Neuronal stem cell (in vitro differentiated cells): ENCODE data around the gene KIF22.

Experiments
- DNase-seq: peaks from one replicate; pipeline ENCODE4 v3.0.0-alpha.2; 2013; ENCODE audit warnings: low spot score
- H2AFZ ChIP-seq: one replicate; pipeline ENCODE4 v1.6.1; 2013; ENCODE audit warnings: mild to moderate bottlenecking, low read length, inconsistent platforms
- H2AK5ac ChIP-seq: 2 replicates; pipeline ENCODE4 v1.6.1; 2013; ENCODE audit warnings: low read depth, mild to moderate bottlenecking, inconsistent platforms, low read length, moderate library complexity, mixed read lengths
- H2BK120ac ChIP-seq: 2 replicates; pipeline ENCODE4 v1.6.1; 2013; ENCODE audit warnings: low read depth, mild to moderate bottlenecking, inconsistent platforms, low read length, moderate library complexity, mixed read lengths
- H2BK12ac ChIP-seq: one replicate; pipeline ENCODE4 v1.6.1; 2013; ENCODE audit warnings: low read length, inconsistent platforms
- H2BK15ac ChIP-seq: 2 replicates; pipeline ENCODE4 v1.6.1; 2013; ENCODE audit warnings: mild to moderate bottlenecking, low read length, inconsistent platforms, mixed read lengths
- H2BK5ac ChIP-seq: one replicate; pipeline ENCODE4 v1.6.1; 2013; ENCODE audit warnings: inconsistent platforms, mild to moderate bottlenecking, low read length, moderate library complexity
- H3K14ac ChIP-seq: one replicate; pipeline ENCODE4 v1.6.1; 2013; ENCODE audit warnings: low read length, inconsistent platforms
- H3K18ac ChIP-seq: 2 replicates; pipeline ENCODE4 v1.6.1; 2013; ENCODE audit warnings: low read length, inconsistent platforms
- H3K23ac ChIP-seq: 2 replicates; pipeline ENCODE4 v1.6.1; 2013; ENCODE audit warnings: low read depth, mild to moderate bottlenecking, mixed read lengths, low read length, inconsistent platforms; ENCODE audit not compliant: poor library complexity
- H3K27ac ChIP-seq: replicated peaks from 3 replicates; pipeline ENCODE4 v1.5.1; 2013; ENCODE audit warnings: low read length, inconsistent platforms
- H3K27me3 ChIP-seq, 3 experiments: 2 replicates each; pipeline ENCODE4 v1.6.1; 2013; ENCODE audit warnings: low read length in 3 of 3, mild to moderate bottlenecking in 2 of 3, inconsistent platforms in 1 of 3, low read depth in 1 of 3, mixed read lengths in 1 of 3, moderate library complexity in 1 of 3; ENCODE audit not compliant: control insufficient read depth in 3 of 3, insufficient read depth in 3 of 3
- H3K36me3 ChIP-seq, 2 donors: replicated peaks in 1 of 2; 2 replicates each; pipeline ENCODE4 v1.6.1; 2013; ENCODE audit warnings: low read length in 2 of 2; ENCODE audit not compliant: control insufficient read depth in 2 of 2, insufficient read depth in 2 of 2
- H3K4ac ChIP-seq: 2 replicates; pipeline ENCODE4 v1.6.1; 2013; ENCODE audit warnings: inconsistent platforms, mild to moderate bottlenecking, low read length, moderate library complexity
- H3K4me1 ChIP-seq, 2 donors: 1 replicate in 1 of 2; 2 replicates in 1 of 2; pipeline ENCODE4 v1.6.1; 2013; ENCODE audit warnings: low read length in 2 of 2, low read depth in 1 of 2; ENCODE audit not compliant: control insufficient read depth in 2 of 2, insufficient read depth in 1 of 2
- H3K4me2 ChIP-seq: one replicate; pipeline ENCODE4 v1.6.1; 2013; ENCODE audit warnings: mild to moderate bottlenecking, low read length, inconsistent platforms; ENCODE audit not compliant: insufficient read depth, poor library complexity, severe bottlenecking
- H3K4me3 ChIP-seq, 2 donors: 2 replicates each; pipeline ENCODE4 v1.5.1; 2013; ENCODE audit warnings: low read length in 2 of 2, mild to moderate bottlenecking in 2 of 2, inconsistent platforms in 1 of 2, moderate library complexity in 1 of 2
- H3K79me1 ChIP-seq: one replicate; pipeline ENCODE4 v1.6.1; 2013; ENCODE audit warnings: low read depth, mild to moderate bottlenecking, inconsistent platforms, low read length, moderate library complexity
- H3K9ac ChIP-seq: one replicate; pipeline ENCODE4 v1.6.1; 2013; ENCODE audit warnings: mild to moderate bottlenecking, low read depth, low read length, inconsistent platforms; ENCODE audit not compliant: poor library complexity
- H3K9me3 ChIP-seq, 2 donors: replicated peaks in 1 of 2; 2 replicates each; pipeline versions ENCODE3 to v1.6.1; 2013; ENCODE audit warnings: low read length in 2 of 2, mild to moderate bottlenecking in 2 of 2, inconsistent platforms in 1 of 2, low read depth in 1 of 2, mixed read lengths in 1 of 2, moderate library complexity in 1 of 2; ENCODE audit not compliant: control insufficient read depth in 2 of 2, insufficient read depth in 1 of 2
- H4K8ac ChIP-seq: one replicate; pipeline ENCODE4 v1.6.1; 2013; ENCODE audit warnings: low read depth, mild to moderate bottlenecking, inconsistent platforms, low read length, moderate library complexity
- H4K91ac ChIP-seq: one replicate; pipeline ENCODE4 v1.6.1; 2013; ENCODE audit warnings: low read length, low read depth, mild to moderate bottlenecking, inconsistent platforms; ENCODE audit not compliant: poor library complexity
- WGBS, 2 donors: extraction: QIAGEN DNeasy Blood & Tissue Kit; methylation state at CpG; one replicate each; pipeline ENCODE4 v1.1.7; 2013; ENCODE audit warnings: missing lambda C conversion rate in 2 of 2, mixed read lengths in 1 of 2; ENCODE audit not compliant: insufficient read length in 2 of 2, insufficient replicate concordance in 1 of 2; ENCODE audit errors: extremely low coverage in 2 of 2; 5-methylcytosine and 5-hydroxymethylcytosine counted together

The KIF22 gene

GRCh38 chr16:29811170-29811895 lies 20.8 kb downstream of the KIF22 start:
- Histone ChIP-seq H2BK12ac (peak overlapping the region; percentile 46), H4K8ac (no peak overlapping the region)
- WGBS, 2 donors = no CpG with 5 or more reads among the region's 31 CpGs

GRCh38 chr16:29811896-29812665 lies 21.5 kb downstream of the KIF22 start, which contains the start of gene PRRT2:
PRRT2 (plus strand) TSS chr16:29812193; CDS start chr16:29813055, 862 bp downstream.
- Histone ChIP-seq H3K4me1 (peaks cover 52 to 56% of the 10 kb centered on the region in 2 donors), H3K9me3 (peaks cover 0 to 2% of the 10 kb centered on the region in 2 donors), H3K9ac (peak within 1 kb of the TSS; percentile 96), H3K4me2 (peak within 1 kb of the TSS; percentile 96), H3K27me3 (no peaks in the 10 kb centered on the region), H3K14ac (peak within 1 kb of the TSS; percentile 99), H3K27ac (peak within 1 kb of the TSS; percentile 97), H2BK12ac (peak within 1 kb of the TSS; percentile 46), H2AK5ac (peak within 1 kb of the TSS; percentile 94), H2AFZ (peak within 1 kb of the TSS; percentile 80), H3K18ac (peak within 1 kb of the TSS; percentile 99), H2BK5ac (peak within 1 kb of the TSS; percentile 97), H2BK15ac (peak within 1 kb of the TSS; percentile 91), H2BK120ac (peak within 1 kb of the TSS; percentile 56), H3K4ac (peak within 1 kb of the TSS; percentile 97), H4K91ac (no peak within 1 kb of the TSS), H4K8ac (no peak within 1 kb of the TSS), H3K23ac (peak within 1 kb of the TSS; percentile 92), H3K36me3 (peaks cover 21 to 37% of the 10 kb centered on the region in 2 donors), H3K79me1 (peaks cover 35% of the 10 kb centered on the region), H3K4me3 (peak within 1 kb of the TSS; percentile 71 to 95)
- peak; percentile 87 for DNase-seq
- no CpG with 5 or more reads among the region's 69 CpGs for WGBS, 2 donors

More at GRCh38 chr16:29811170-29811895, 20.8 kb downstream of the KIF22 start:
- H3K23ac ChIP-seq = peak overlapping the region; percentile 92
- H2AFZ ChIP-seq = peak overlapping the region; percentile 80
- H3K79me1 ChIP-seq = peaks cover 28% of the 10 kb centered on the region
- H3K14ac ChIP-seq = peak overlapping the region; percentile 99
- peaks cover 0 to 2% of the 10 kb centered on the region in 2 donors for H3K9me3 ChIP-seq
- DNase-seq = peak; percentile 95
- peaks cover 20 to 37% of the 10 kb centered on the region in 2 donors for H3K36me3 ChIP-seq
- H2BK5ac ChIP-seq = peak overlapping the region; percentile 97
- H3K4me1 ChIP-seq = peaks cover 50 to 52% of the 10 kb centered on the region in 2 donors
- peak overlapping the region; percentile 96 for H3K4me2 ChIP-seq
- H3K27me3 ChIP-seq = no peaks in the 10 kb centered on the region
- peak overlapping the region; percentile 99 for H3K18ac ChIP-seq
- H3K4ac ChIP-seq = peak overlapping the region; percentile 97
- H2AK5ac ChIP-seq = peak overlapping the region; percentile 36
- peak overlapping the region; percentile 83 for H2BK15ac ChIP-seq
- peak overlapping the region; percentile 56 for H2BK120ac ChIP-seq
- peak overlapping the region; percentile 71 to 75 for H3K4me3 ChIP-seq
- no peak overlapping the region for H4K91ac ChIP-seq
- peak overlapping the region; percentile 96 for H3K9ac ChIP-seq
- H3K27ac ChIP-seq = peak overlapping the region; percentile 97

GRCh38 chr16:29812754-29813643 lies 22.4 kb downstream of the KIF22 start:
- Histone ChIP-seq H2AK5ac (peak overlapping the region; percentile 94), H2BK120ac (peak overlapping the region; percentile 66), H3K9me3 (no peaks in the 10 kb centered on the region), H4K91ac (no peak overlapping the region), H3K14ac (no peak overlapping the region), H3K4me1 (peaks cover 51 to 57% of the 10 kb centered on the region in 2 donors), H3K4ac (no peak overlapping the region), H2BK15ac (peak overlapping the region; percentile 91), H3K27me3 (no peaks in the 10 kb centered on the region), H3K23ac (peak overlapping the region; percentile 34), H2AFZ (peak overlapping the region; percentile 80), H2BK5ac (peak overlapping the region; percentile 97), H3K4me3 (peak overlapping the region; percentile 71 to 95), H4K8ac (no peak overlapping the region), H2BK12ac (no peak overlapping the region), H3K18ac (peak overlapping the region; percentile 99), H3K36me3 (peaks cover 20 to 33% of the 10 kb centered on the region in 2 donors), H3K4me2 (peak overlapping the region; percentile 96), H3K27ac (peak overlapping the region; percentile 97), H3K9ac (peak overlapping the region; percentile 92), H3K79me1 (peaks cover 30% of the 10 kb centered on the region)
- DNase-seq = no peak
- no CpG with 5 or more reads among the region's 9 CpGs for WGBS, 2 donors
